Measurements from ENCODE around the gene PIAS4.

DNA sequence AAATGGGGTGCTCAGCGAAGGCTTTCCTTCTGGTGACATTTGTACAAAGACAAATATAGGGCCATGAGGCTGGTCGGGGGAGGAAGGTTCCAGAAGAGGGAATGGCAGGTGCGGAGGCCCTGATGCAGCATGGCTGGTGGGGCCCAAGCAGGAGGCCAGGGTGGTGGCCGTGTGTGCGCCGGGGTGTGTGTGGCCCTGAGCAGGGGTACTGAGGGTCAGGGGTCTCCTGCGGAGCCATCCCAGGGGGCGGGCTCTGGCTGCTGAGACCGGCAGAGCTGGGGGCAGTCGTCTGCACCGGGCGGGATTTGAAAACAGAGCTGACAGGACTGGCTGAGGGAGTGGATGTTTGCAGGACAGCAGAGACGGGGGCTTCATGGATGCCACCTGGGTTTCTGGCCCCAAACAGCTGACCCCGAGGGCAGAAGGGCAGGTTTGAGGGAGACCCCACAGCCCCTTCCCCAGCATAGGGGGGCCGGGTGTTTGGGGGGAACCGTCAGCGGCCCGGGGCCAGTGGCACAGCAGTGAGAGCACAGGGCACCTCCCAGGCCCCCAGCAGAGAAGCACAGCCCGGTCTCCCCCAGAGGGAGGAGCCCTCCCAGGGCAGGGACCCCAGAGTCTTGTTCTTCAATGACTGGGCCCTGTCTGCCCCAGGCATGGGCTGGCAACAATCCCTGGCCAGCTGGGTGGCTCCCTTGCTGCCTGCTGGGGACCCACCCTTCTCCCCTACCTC lies 11.4 kb downstream of the PIAS4 start:
- no peak for TF ChIP-seq EZH2 (IDR thresholded peaks at IDR 0.05; ENCODE audit: insufficient read depth, low read length)
- TF ChIP-seq, protein P1, sequence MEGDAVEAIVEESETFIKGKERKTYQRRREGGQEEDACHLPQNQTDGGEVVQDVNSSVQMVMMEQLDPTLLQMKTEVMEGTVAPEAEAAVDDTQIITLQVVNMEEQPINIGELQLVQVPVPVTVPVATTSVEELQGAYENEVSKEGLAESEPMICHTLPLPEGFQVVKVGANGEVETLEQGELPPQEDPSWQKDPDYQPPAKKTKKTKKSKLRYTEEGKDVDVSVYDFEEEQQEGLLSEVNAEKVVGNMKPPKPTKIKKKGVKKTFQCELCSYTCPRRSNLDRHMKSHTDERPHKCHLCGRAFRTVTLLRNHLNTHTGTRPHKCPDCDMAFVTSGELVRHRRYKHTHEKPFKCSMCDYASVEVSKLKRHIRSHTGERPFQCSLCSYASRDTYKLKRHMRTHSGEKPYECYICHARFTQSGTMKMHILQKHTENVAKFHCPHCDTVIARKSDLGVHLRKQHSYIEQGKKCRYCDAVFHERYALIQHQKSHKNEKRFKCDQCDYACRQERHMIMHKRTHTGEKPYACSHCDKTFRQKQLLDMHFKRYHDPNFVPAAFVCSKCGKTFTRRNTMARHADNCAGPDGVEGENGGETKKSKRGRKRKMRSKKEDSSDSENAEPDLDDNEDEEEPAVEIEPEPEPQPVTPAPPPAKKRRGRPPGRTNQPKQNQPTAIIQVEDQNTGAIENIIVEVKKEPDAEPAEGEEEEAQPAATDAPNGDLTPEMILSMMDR (IDR thresholded peaks at IDR 0.05; ENCODE audit: insufficient read depth, low read depth, low read length) = no peak

All from astrocyte (in vitro differentiated cells and primary cell).